MCF 10A (cell line): Measurements from ENCODE around the gene FGF21. TPM values are rescaled to one million over a fixed set of nuclear protein-coding genes. Genes with fewer than 3 reads are reported as not detected.

Experiments used
- BruUV-seq: library from RNA; stranded (reverse); fragments of 400-500 nt; replicated peaks from 2 replicates; lab custom pipeline; 2021; lab: Mats Ljungman, UMichigan
- CTCF ChIA-PET: fragments of 300-600 bp; sonication (Branson Sonifier 250); formaldehyde crosslinking; extraction: SDS; loops from one replicate; lab custom pipeline; 2021; ENCODE audit warnings: antibody characterized with exemption, inconsistent platforms; lab: Yijun Ruan, JAX
- POLR2A ChIA-PET: fragments of 300-600, 350-650 bp; sonication (Branson Sonifier 250); formaldehyde crosslinking; extraction: SDS; loops from one replicate; lab custom pipeline; 2020; ENCODE audit warnings: antibody characterized with exemption, inconsistent platforms; lab: Yijun Ruan, JAX
- DNase-seq: peaks from one replicate; pipeline ENCODE4 v3.0.0-alpha.2; 2018; ENCODE audit not compliant: unreplicated experiment
- H3K27ac Mint-ChIP-seq: one replicate; pipeline ENCODE4 v1.8.0; 2022; ENCODE audit warnings: mild to moderate bottlenecking, low read depth, mixed read lengths; ENCODE audit not compliant: unreplicated experiment
- H3K27me3 Mint-ChIP-seq: one replicate; pipeline ENCODE4 v1.8.0; 2022; ENCODE audit warnings: mixed read lengths; ENCODE audit not compliant: insufficient read depth, unreplicated experiment
- H3K36me3 Mint-ChIP-seq: one replicate; pipeline ENCODE4 v1.8.0; 2022; ENCODE audit warnings: mild to moderate bottlenecking, moderate library complexity, mixed read lengths; ENCODE audit not compliant: insufficient read depth, unreplicated experiment
- H3K4me1 Mint-ChIP-seq: one replicate; pipeline ENCODE4 v1.8.0; 2022; ENCODE audit warnings: mixed read lengths; ENCODE audit not compliant: insufficient read depth, unreplicated experiment
- H3K4me3 Mint-ChIP-seq: one replicate; pipeline ENCODE4 v1.8.0; 2022; ENCODE audit warnings: mild to moderate bottlenecking, moderate library complexity, mixed read lengths; ENCODE audit not compliant: unreplicated experiment
- H3K9me3 Mint-ChIP-seq: one replicate; pipeline ENCODE4 v1.8.0; 2022; ENCODE audit warnings: mixed read lengths; ENCODE audit not compliant: unreplicated experiment
- CTCF ChIP-seq: fragments of 200-600 bp; IDR thresholded peaks from one replicate; pipeline ENCODE4 v1.8.0; 2022; ENCODE audit warnings: antibody characterized with exemption, mild to moderate bottlenecking; ENCODE audit not compliant: unreplicated experiment
- intact Hi-C: fragments of 100-400 bp; cut with micrococcal nuclease; formaldehyde crosslinking; loops from 2 replicates; pipeline ENCODE4 v1.14.1; 2022
- total RNA-seq: library from RNA; stranded (reverse); gene quantifications from 2 replicates; pipeline ENCODE4 v1.2.3, GENCODE V29; 2022

The FGF21 gene
- total RNA-seq, 1 experiment from 2014 or later: 0.93 TPM

- BruUV-seq: no TSS peak
- Mint-ChIP-seq H3K9me3 (no peaks in the 10 kb centered on the region), H3K4me1 (peaks cover 19% of the 10 kb centered on the region), H3K27me3 (no peaks in the 10 kb centered on the region), H3K27ac (peak overlapping the region; percentile 91), H3K4me3 (peak overlapping the region; percentile 89), H3K36me3 (no peaks in the 10 kb centered on the region)
- no peak for TF ChIP-seq CTCF
- POLR2A ChIA-PET: interaction anchor here (0.6 to 1.5 kb wide), 6 partner anchors 7 to 1788 kb away, joined by 3 to 7 read pairs (median 4); no protein-coding TSS in a partner anchor
- CTCF ChIA-PET: interaction anchor here (0.6 to 2.0 kb wide), 2 partner anchors 30 to 39 kb away, joined by 4 to 7 read pairs; no protein-coding TSS in a partner anchor
- peak; percentile 33 for DNase-seq
- intact Hi-C loops: loop anchor here (5.0 kb wide), 1 partner anchor 36 kb away; no protein-coding TSS in a partner anchor
Observed at GRCh38 chr19:48713041-48713863, 42.1 kb upstream of the FGF21 start.

GRCh38 chr19:48713864-48714755 lies 41.2 kb upstream of the FGF21 start:
- TF ChIP-seq CTCF: no peak
- H3K4me1 Mint-ChIP-seq: peaks cover 19% of the 10 kb centered on the region
- no peaks in the 10 kb centered on the region for H3K9me3 Mint-ChIP-seq
- DNase-seq: peak; percentile 100
- POLR2A ChIA-PET: interaction anchor here (0.6 to 1.4 kb wide), 14 partner anchors 9 to 1789 kb away, joined by 3 to 9 read pairs (median 4); partner anchors contain the start of genes CA11, FUT2 and PPP1R15A
- BruUV-seq: no TSS peak
- peak overlapping the region; percentile 89 for H3K4me3 Mint-ChIP-seq
- no peaks in the 10 kb centered on the region for H3K36me3 Mint-ChIP-seq
- intact Hi-C loops: loop anchor here (5.0 kb wide), 1 partner anchor 37 kb away; no protein-coding TSS in a partner anchor
- H3K27me3 Mint-ChIP-seq: no peaks in the 10 kb centered on the region
- H3K27ac Mint-ChIP-seq: peak overlapping the region; percentile 91
- CTCF ChIA-PET: interaction anchor here (0.5 to 2.0 kb wide), 5 partner anchors 30 to 907 kb away, joined by 3 to 7 read pairs (median 3); no protein-coding TSS in a partner anchor

- no peak for TF ChIP-seq CTCF
- CTCF ChIA-PET: interaction anchor here (0.5 to 0.7 kb wide), 4 partner anchors 29 to 908 kb away, joined by 3 to 4 read pairs (median 3); no protein-coding TSS in a partner anchor
- no peaks in the 10 kb centered on the region for H3K27me3 Mint-ChIP-seq
- peak overlapping the region; percentile 89 for H3K4me3 Mint-ChIP-seq
- BruUV-seq: no TSS peak
- no peaks in the 10 kb centered on the region for H3K9me3 Mint-ChIP-seq
- intact Hi-C loops: loop anchor here (5.0 kb wide), 1 partner anchor 38 kb away; no protein-coding TSS in a partner anchor
- peak overlapping the region; percentile 91 for H3K27ac Mint-ChIP-seq
- no peaks in the 10 kb centered on the region for H3K36me3 Mint-ChIP-seq
- H3K4me1 Mint-ChIP-seq: peaks cover 19% of the 10 kb centered on the region
- POLR2A ChIA-PET: interaction anchor here (0.6 to 1.4 kb wide), 10 partner anchors 10 to 511 kb away, joined by 3 to 9 read pairs (median 4); partner anchors contain the start of genes CA11, FUT2 and PPP1R15A
- no peak for DNase-seq
Observed at GRCh38 chr19:48714759-48715675, 40.3 kb upstream of the FGF21 start.
